ENCODE results near the gene HS3ST6.

GRCh38 chr16:1930338-1930720 lies 12.1 kb upstream of the HS3ST6 start:
- TF ChIP-seq CTCF (conservative IDR thresholded peaks at IDR 0.05 in 1 of 2, IDR thresholded peaks at IDR 0.05 in 1 of 2; ENCODE audit: extremely low read depth in 1 of 2, insufficient read depth in 1 of 2, low read depth in 1 of 2, low read length in 2 of 2) (no peak), EZH2 (IDR thresholded peaks at IDR 0.05; ENCODE audit: borderline replicate concordance, low read length) (no peak)

Measured in mammary epithelial cell (primary cell).